ENCODE data around the gene CFAP47.

DNA sequence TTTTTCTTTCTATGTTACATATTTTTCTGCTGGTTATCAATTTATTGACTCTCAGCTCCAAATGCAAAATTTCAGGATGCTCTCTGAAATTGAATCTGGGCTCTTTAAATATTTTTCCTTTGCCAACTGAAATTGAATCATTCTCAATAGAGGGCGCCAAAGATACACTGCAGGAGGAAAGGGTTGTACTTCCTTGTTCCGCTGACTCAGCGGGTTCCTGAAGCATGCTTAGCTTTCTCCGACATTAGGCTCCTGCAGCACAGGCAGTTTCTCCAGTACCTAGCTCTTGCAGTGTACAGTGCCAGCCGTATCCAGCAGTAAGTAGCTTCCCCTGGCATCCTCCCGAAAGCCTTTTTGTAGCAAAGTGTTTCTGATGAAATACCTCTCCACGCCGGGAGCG is 28.8 kb upstream of the CFAP47 start:
- TF ChIP-seq, protein P1, sequence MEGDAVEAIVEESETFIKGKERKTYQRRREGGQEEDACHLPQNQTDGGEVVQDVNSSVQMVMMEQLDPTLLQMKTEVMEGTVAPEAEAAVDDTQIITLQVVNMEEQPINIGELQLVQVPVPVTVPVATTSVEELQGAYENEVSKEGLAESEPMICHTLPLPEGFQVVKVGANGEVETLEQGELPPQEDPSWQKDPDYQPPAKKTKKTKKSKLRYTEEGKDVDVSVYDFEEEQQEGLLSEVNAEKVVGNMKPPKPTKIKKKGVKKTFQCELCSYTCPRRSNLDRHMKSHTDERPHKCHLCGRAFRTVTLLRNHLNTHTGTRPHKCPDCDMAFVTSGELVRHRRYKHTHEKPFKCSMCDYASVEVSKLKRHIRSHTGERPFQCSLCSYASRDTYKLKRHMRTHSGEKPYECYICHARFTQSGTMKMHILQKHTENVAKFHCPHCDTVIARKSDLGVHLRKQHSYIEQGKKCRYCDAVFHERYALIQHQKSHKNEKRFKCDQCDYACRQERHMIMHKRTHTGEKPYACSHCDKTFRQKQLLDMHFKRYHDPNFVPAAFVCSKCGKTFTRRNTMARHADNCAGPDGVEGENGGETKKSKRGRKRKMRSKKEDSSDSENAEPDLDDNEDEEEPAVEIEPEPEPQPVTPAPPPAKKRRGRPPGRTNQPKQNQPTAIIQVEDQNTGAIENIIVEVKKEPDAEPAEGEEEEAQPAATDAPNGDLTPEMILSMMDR (IDR thresholded peaks at IDR 0.05; ENCODE audit: insufficient read depth, low read length, poor library complexity, severe bottlenecking): peak; percentile 39
- no peak for TF ChIP-seq EZH2phosphoT487 (conservative IDR thresholded peaks at IDR 0.05; ENCODE audit: low read length)

Data from SU-DHL-6 (cell line).